Embryonic facial prominence (tissue), 1 donor: ENCODE measurements around the gene COL6A1.

Source experiments
- DNase-seq: peaks from one replicate; pipeline ENCODE4 v3.0.0-alpha.2; 2016; ENCODE audit errors: extremely low spot score

Gene COL6A1

GRCh38 chr21:45981151-45982091 is at the start of gene COL6A1:
COL6A1 (plus strand) TSS chr21:45981770; CDS start chr21:45981851, 81 bp downstream.
- peak; percentile 92 for DNase-seq

GRCh38 chr21:45932922-45933502 is 48.6 kb upstream of the COL6A1 start:
- no peak for DNase-seq

- no peak for DNase-seq
Observed at GRCh38 chr21:45934085-45934484, 47.5 kb upstream of the COL6A1 start.

GRCh38 chr21:45934554-45934953 is 47.0 kb upstream of the COL6A1 start:
- no peak for DNase-seq

GRCh38 chr21:45935628-45936027 is 45.9 kb upstream of the COL6A1 start:
- DNase-seq: no peak

- no peak for DNase-seq
Observed at GRCh38 chr21:45937721-45938452, 43.7 kb upstream of the COL6A1 start.

GRCh38 chr21:45938453-45938755 is 43.2 kb upstream of the COL6A1 start:
- DNase-seq: no peak

GRCh38 chr21:45938811-45939520 is 42.6 kb upstream of the COL6A1 start:
- no peak for DNase-seq

- DNase-seq: no peak
Observed at GRCh38 chr21:45939521-45940045, 42.0 kb upstream of the COL6A1 start.

GRCh38 chr21:45940091-45940490 is 41.5 kb upstream of the COL6A1 start:
- no peak for DNase-seq

GRCh38 chr21:45940621-45941337 is 40.8 kb upstream of the COL6A1 start:
- DNase-seq: no peak

- no peak for DNase-seq
Observed at GRCh38 chr21:45941338-45941710, 40.2 kb upstream of the COL6A1 start.

GRCh38 chr21:45941717-45942546 is 39.6 kb upstream of the COL6A1 start:
- DNase-seq: no peak

GRCh38 chr21:45942755-45943629 is 38.6 kb upstream of the COL6A1 start:
- no peak for DNase-seq

GRCh38 chr21:45943630-45944540 is 37.7 kb upstream of the COL6A1 start:
- DNase-seq: no peak

- no peak for DNase-seq
Observed at GRCh38 chr21:45944601-45945000, 37.0 kb upstream of the COL6A1 start.

- no peak for DNase-seq
Observed at GRCh38 chr21:45945066-45945867, 36.3 kb upstream of the COL6A1 start.
